H9 (cell line): ENCODE results near the gene PUM1. TPM values are rescaled to one million over a fixed set of nuclear protein-coding genes. Genes with fewer than 3 reads are reported as not detected.

ENCODE experiments used
- DNase-seq: peaks from one replicate; pipeline ENCODE4 v3.0.0-alpha.2; 2017
- H2AFZ ChIP-seq: one replicate; pipeline ENCODE4 v1.6.1; 2013; ENCODE audit warnings: mild to moderate bottlenecking, low read length, control low read depth, moderate library complexity
- H2AK5ac ChIP-seq: 2 replicates; pipeline ENCODE4 v1.6.1; 2013; ENCODE audit warnings: low read length, control low read depth, mixed read lengths; ENCODE audit not compliant: insufficient read length
- H2BK120ac ChIP-seq: one replicate; pipeline ENCODE4 v1.6.1; 2013; ENCODE audit warnings: low read depth, mild to moderate bottlenecking, low read length, control low read depth, inconsistent platforms; ENCODE audit not compliant: poor library complexity, severe bottlenecking
- H2BK12ac ChIP-seq: 2 replicates; pipeline ENCODE4 v1.6.1; 2013; ENCODE audit warnings: low read length, control low read depth, mixed read lengths, low read depth; ENCODE audit not compliant: insufficient read length
- H2BK15ac ChIP-seq: 2 replicates; pipeline ENCODE4 v1.6.1; 2013; ENCODE audit warnings: low read depth, low read length, control low read depth
- H2BK20ac ChIP-seq: one replicate; pipeline ENCODE4 v1.6.1; 2013; ENCODE audit warnings: low read depth, mild to moderate bottlenecking, low read length, control low read depth, inconsistent platforms; ENCODE audit not compliant: poor library complexity, severe bottlenecking
- H2BK5ac ChIP-seq: 2 replicates; pipeline ENCODE4 v1.6.1; 2013; ENCODE audit warnings: low read length, control low read depth, mixed read lengths; ENCODE audit not compliant: insufficient read length
- H3K14ac ChIP-seq: 2 replicates; pipeline ENCODE4 v1.6.1; 2013; ENCODE audit warnings: low read length, control low read depth; ENCODE audit not compliant: insufficient read depth
- H3K18ac ChIP-seq: 2 replicates; pipeline ENCODE4 v1.6.1; 2013; ENCODE audit warnings: low read depth, mild to moderate bottlenecking, mixed read lengths, low read length, control low read depth; ENCODE audit not compliant: insufficient read length
- H3K23ac ChIP-seq: 2 replicates; pipeline ENCODE4 v1.6.1; 2013; ENCODE audit warnings: low read length, control low read depth, mixed read lengths, low read depth; ENCODE audit not compliant: insufficient read length
- H3K23me2 ChIP-seq: 2 replicates; pipeline ENCODE4 v1.6.1; 2013; ENCODE audit warnings: low read depth, mild to moderate bottlenecking, mixed read lengths, low read length, control low read depth; ENCODE audit not compliant: insufficient read length, poor library complexity, severe bottlenecking
- H3K27ac ChIP-seq: 2 replicates; pipeline ENCODE4 v1.5.1; 2013; ENCODE audit warnings: low read length, control low read depth, mixed read lengths, low read depth; ENCODE audit not compliant: insufficient read length
- H3K27me3 ChIP-seq: 2 replicates; pipeline ENCODE4 v1.6.1; 2013; ENCODE audit warnings: low read length, control low read depth, inconsistent platforms; ENCODE audit not compliant: insufficient read depth
- H3K4ac ChIP-seq: 2 replicates; pipeline ENCODE4 v1.6.1; 2013; ENCODE audit warnings: low read depth, mild to moderate bottlenecking, control low read depth, inconsistent platforms, low read length, moderate library complexity
- H3K4me1 ChIP-seq: 2 replicates; pipeline ENCODE4 v1.6.1; 2013; ENCODE audit warnings: low read length, control low read depth, inconsistent platforms; ENCODE audit not compliant: insufficient read depth
- H3K4me2 ChIP-seq: 2 replicates; pipeline ENCODE4 v1.6.1; 2013; ENCODE audit warnings: low read length, control low read depth, mixed read lengths; ENCODE audit not compliant: insufficient read length, insufficient read depth
- H3K56ac ChIP-seq: 2 replicates; pipeline ENCODE4 v1.6.1; 2013; ENCODE audit warnings: low read depth, mild to moderate bottlenecking, mixed read lengths, low read length, control low read depth; ENCODE audit not compliant: insufficient read length
- H3K79me1 ChIP-seq: 2 replicates; pipeline ENCODE4 v1.6.1; 2013; ENCODE audit warnings: low read depth, mild to moderate bottlenecking, moderate library complexity, low read length, control low read depth, inconsistent platforms; ENCODE audit not compliant: insufficient read depth, poor library complexity, severe bottlenecking
- H3K79me2 ChIP-seq: 2 replicates; pipeline ENCODE4 v1.6.1; 2013; ENCODE audit warnings: low read length, control low read depth, inconsistent platforms; ENCODE audit not compliant: insufficient read depth
- H3K9ac ChIP-seq: 2 replicates; pipeline ENCODE4 v1.6.1; 2013; ENCODE audit warnings: low read length, control low read depth, mixed read lengths; ENCODE audit not compliant: insufficient read length; ENCODE audit errors: extremely low read depth
- H3K9me3 ChIP-seq: one replicate; pipeline ENCODE4 v1.6.1; 2013; ENCODE audit warnings: low read depth, low read length, inconsistent platforms; ENCODE audit not compliant: control insufficient read depth
- H3T11ph ChIP-seq: one replicate; pipeline ENCODE4 v1.6.1; 2013; ENCODE audit warnings: mild to moderate bottlenecking, low read length, control low read depth, inconsistent platforms
- H4K20me1 ChIP-seq: one replicate; pipeline ENCODE4 v1.6.1; 2013; ENCODE audit not compliant: control insufficient read depth, insufficient read length, insufficient read depth
- H4K5ac ChIP-seq: 2 replicates; pipeline ENCODE4 v1.6.1; 2013; ENCODE audit warnings: low read depth, mild to moderate bottlenecking, mixed read lengths, low read length, control low read depth; ENCODE audit not compliant: insufficient read length
- H4K8ac ChIP-seq: replicated peaks from 2 replicates; pipeline ENCODE4 v1.6.1; 2013; ENCODE audit warnings: low read length, control low read depth, mixed read lengths, low read depth; ENCODE audit not compliant: insufficient read length
- H4K91ac ChIP-seq: 2 replicates; pipeline ENCODE4 v1.6.1; 2013; ENCODE audit warnings: low read depth, mild to moderate bottlenecking, moderate library complexity, mixed read lengths, low read length, control low read depth; ENCODE audit not compliant: insufficient read length
- H3K27ac Mint-ChIP-seq, 3 experiments: 2 replicates in 2 of 3; 3 replicates in 1 of 3; pipeline ENCODE4 v1.8.0; 2020 to 2021; ENCODE audit warnings: mixed read lengths in 3 of 3, mild to moderate bottlenecking in 1 of 3, moderate library complexity in 1 of 3
- H3K27me3 Mint-ChIP-seq: 2 replicates; pipeline ENCODE4 v1.8.0; 2021; ENCODE audit warnings: low read depth, mild to moderate bottlenecking, moderate library complexity, mixed read lengths
- H3K36me3 Mint-ChIP-seq, 3 experiments: 2 replicates in 2 of 3; 3 replicates in 1 of 3; pipeline ENCODE4 v1.8.0; 2020 to 2021; ENCODE audit warnings: low read depth in 3 of 3, mixed read lengths in 3 of 3; ENCODE audit not compliant: insufficient read depth in 1 of 3
- H3K4me1 Mint-ChIP-seq, 2 experiments: 2 replicates each; pipeline ENCODE4 v1.8.0; 2020; ENCODE audit warnings: mixed read lengths in 2 of 2
- H3K4me3 Mint-ChIP-seq, 2 experiments: 2 replicates in 1 of 2; 3 replicates in 1 of 2; pipeline ENCODE4 v1.8.0; 2020 to 2021; ENCODE audit warnings: mild to moderate bottlenecking in 2 of 2, mixed read lengths in 2 of 2, moderate library complexity in 1 of 2
- H3K9me3 Mint-ChIP-seq, 2 experiments: 2 replicates in 1 of 2; 3 replicates in 1 of 2; pipeline ENCODE4 v1.8.0; 2020; ENCODE audit warnings: mild to moderate bottlenecking in 2 of 2, mixed read lengths in 2 of 2, moderate library complexity in 1 of 2
- CTCF ChIP-seq: fragments of 200-600 bp; sonication (generic); conservative IDR thresholded peaks from 3 replicates; pipeline ENCODE4 v1.8.0; 2021; ENCODE audit warnings: antibody characterized with exemption, mild to moderate bottlenecking
- WGBS: extraction: QIAGEN DNeasy Blood & Tissue Kit; methylation state at CpG from one replicate; pipeline ENCODE4 v1.1.7; 2013; ENCODE audit warnings: missing lambda C conversion rate, low lambda C conversion rate, mixed read lengths; ENCODE audit not compliant: insufficient read length; ENCODE audit errors: extremely low coverage; 5-methylcytosine and 5-hydroxymethylcytosine counted together
- total RNA-seq: library from RNA; stranded (reverse); gene quantifications from 2 replicates; pipeline ENCODE4 v1.2.1, GENCODE V29; 2021

PUM1 gene
- total RNA-seq, 1 experiment from 2014 or later, result 164 TPM

- Histone ChIP-seq H3K14ac (no peak overlapping the region), H3K4me1 (no peaks in the 10 kb centered on the region), H3T11ph (no peak overlapping the region), H3K18ac (no peak overlapping the region), H3K4ac (no peak overlapping the region), H2BK120ac (no peak overlapping the region), H3K9me3 (no peaks in the 10 kb centered on the region), H4K5ac (no peak overlapping the region), H2BK12ac (no peak overlapping the region), H3K79me2 (no peaks in the 10 kb centered on the region; the same call in 1 of the 2 replicates), H2AFZ (no peak overlapping the region), H3K56ac (no peak overlapping the region), H3K23ac (no peak overlapping the region), H2BK15ac (no peak overlapping the region), H2BK5ac (no peak overlapping the region), H3K79me1 (no peaks in the 10 kb centered on the region), H2BK20ac (no peak overlapping the region), H4K91ac (no peak overlapping the region), H4K8ac (no peak overlapping the region), H2AK5ac (no peak overlapping the region), H4K20me1 (no peaks in the 10 kb centered on the region), H3K27ac (no peak overlapping the region), H3K9ac (no peak overlapping the region), H3K23me2 (no peaks in the 10 kb centered on the region), H3K4me2 (no peak overlapping the region), H3K27me3 (no peaks in the 10 kb centered on the region)
- Mint-ChIP-seq H3K9me3 (no peaks in the 10 kb centered on the region), H3K36me3 (no peaks in the 10 kb centered on the region), H3K4me3 (no peak overlapping the region), H3K27me3 (no peaks in the 10 kb centered on the region), H3K27ac (peak overlapping the region in 1 of 3 experiments; percentile 21; a peak in 2 of 7 replicates), H3K4me1 (peaks cover 3 to 10% of the 10 kb centered on the region in 2 experiments)
- WGBS, result no CpG with 5 or more reads among the region's 4 CpGs
- no peak for TF ChIP-seq CTCF
- DNase-seq, result peak; percentile 70
These were observed 6.8 kb upstream of the PUM1 start for GRCh38 chr1:31072304-31072746.
